Astrocyte (in vitro differentiated cells and primary cell): Measurements from ENCODE around the gene CSPG4. TPM values are rescaled to one million over a fixed set of nuclear protein-coding genes. Genes with fewer than 3 reads are reported as not detected.

Experiments used
- DNase-seq: peaks from one replicate; pipeline ENCODE4 v3.0.0-alpha.2; 2010; ENCODE audit warnings: low read depth
- FAIRE-seq: peaks from 2 replicates; lab custom pipeline; 2011; peaks lifted over from hg19 to GRCh38; lab: Jason Lieb, UNC
- H2AFZ ChIP-seq: 2 replicates; pipeline ENCODE4 v1.6.0; 2012; ENCODE audit warnings: low read depth, low read length, inconsistent platforms
- H3K27ac ChIP-seq: 2 replicates; pipeline ENCODE4 v1.5.1; 2011; ENCODE audit warnings: low read depth, low read length, inconsistent platforms
- H3K27me3 ChIP-seq: 2 replicates; pipeline ENCODE4 v1.6.0; 2011; ENCODE audit warnings: low read length, inconsistent platforms; ENCODE audit not compliant: insufficient read depth
- H3K36me3 ChIP-seq: 2 replicates; pipeline ENCODE4 v1.5.1; 2011; ENCODE audit warnings: low read length, inconsistent platforms; ENCODE audit not compliant: insufficient read depth
- H3K4me1 ChIP-seq: 2 replicates; pipeline ENCODE4 v1.5.1; 2011; ENCODE audit warnings: low read length, inconsistent platforms; ENCODE audit not compliant: insufficient read depth
- H3K4me2 ChIP-seq: 2 replicates; pipeline ENCODE4 v1.6.0; 2012; ENCODE audit warnings: low read length, inconsistent platforms
- H3K4me3 ChIP-seq: 2 replicates; pipeline ENCODE4 v1.5.1; 2011; ENCODE audit warnings: low read depth, mild to moderate bottlenecking, low read length, inconsistent platforms; ENCODE audit not compliant: insufficient read depth
- H3K79me2 ChIP-seq: 2 replicates; pipeline ENCODE4 v1.6.0; 2012; ENCODE audit warnings: mild to moderate bottlenecking, low read length, inconsistent platforms; ENCODE audit not compliant: insufficient read depth
- H3K9ac ChIP-seq: 2 replicates; pipeline ENCODE4 v1.6.0; 2012; ENCODE audit warnings: mild to moderate bottlenecking, low read length, inconsistent platforms
- H3K9me3 ChIP-seq: 2 replicates; pipeline ENCODE4 v1.5.1; 2012; ENCODE audit warnings: low read depth, mild to moderate bottlenecking, low read length, inconsistent platforms; ENCODE audit not compliant: insufficient read depth
- H4K20me1 ChIP-seq: 2 replicates; pipeline ENCODE4 v1.6.0; 2012; ENCODE audit warnings: low read length, inconsistent platforms; ENCODE audit not compliant: insufficient read depth
- H3K27ac Mint-ChIP-seq: one replicate; pipeline ENCODE4 v1.8.0; 2021; ENCODE audit warnings: mild to moderate bottlenecking, mixed read lengths; ENCODE audit not compliant: unreplicated experiment
- H3K27me3 Mint-ChIP-seq: one replicate; pipeline ENCODE4 v1.8.0; 2021; ENCODE audit warnings: low read depth, mixed read lengths; ENCODE audit not compliant: unreplicated experiment
- H3K36me3 Mint-ChIP-seq: one replicate; pipeline ENCODE4 v1.8.0; 2021; ENCODE audit warnings: low read depth, mixed read lengths; ENCODE audit not compliant: unreplicated experiment
- H3K4me1 Mint-ChIP-seq: one replicate; pipeline ENCODE4 v1.8.0; 2021; ENCODE audit warnings: low read depth, mixed read lengths; ENCODE audit not compliant: unreplicated experiment
- H3K4me3 Mint-ChIP-seq: one replicate; pipeline ENCODE4 v1.8.0; 2021; ENCODE audit warnings: mild to moderate bottlenecking, moderate library complexity, mixed read lengths; ENCODE audit not compliant: unreplicated experiment
- H3K9me3 Mint-ChIP-seq: one replicate; pipeline ENCODE4 v1.8.0; 2021; ENCODE audit warnings: mild to moderate bottlenecking, mixed read lengths; ENCODE audit not compliant: unreplicated experiment
- CTCF ChIP-seq: IDR thresholded peaks from 2 replicates; pipeline ENCODE4 v1.5.1; 2011; ENCODE audit warnings: low read depth, mild to moderate bottlenecking, inconsistent platforms, low read length, moderate library complexity; ENCODE audit not compliant: insufficient read depth
- EZH2 ChIP-seq: IDR thresholded peaks from 2 replicates; pipeline ENCODE4 v1.6.1; 2012; ENCODE audit warnings: mild to moderate bottlenecking, low read length, inconsistent platforms; ENCODE audit not compliant: insufficient read depth
- total RNA-seq: library from RNA; stranded (reverse); gene quantifications from 2 replicates; pipeline ENCODE4 v1.2.1, GENCODE V29; 2021

Gene CSPG4
- total RNA-seq, 1 donor from 2014 or later, result 26.9 TPM

GRCh38 chr15:75732809-75733451 is 20.3 kb upstream of the CSPG4 start:
- Mint-ChIP-seq H3K4me1 (peaks cover 10% of the 10 kb centered on the region), H3K36me3 (no peaks in the 10 kb centered on the region), H3K27ac (peak overlapping the region; percentile 66), H3K4me3 (no peak overlapping the region), H3K9me3 (no peaks in the 10 kb centered on the region), H3K27me3 (peaks cover 10% of the 10 kb centered on the region)
- TF ChIP-seq CTCF (peak; percentile 66), EZH2 (no peak)
- Histone ChIP-seq H3K27me3 (no peaks in the 10 kb centered on the region), H4K20me1 (no peaks in the 10 kb centered on the region), H3K4me2 (peak overlapping the region; percentile 58), H3K27ac (no peak overlapping the region), H3K9me3 (no peaks in the 10 kb centered on the region), H3K9ac (no peak overlapping the region), H2AFZ (peak overlapping the region; percentile 72), H3K4me3 (no peak overlapping the region), H3K4me1 (peaks cover 2% of the 10 kb centered on the region), H3K36me3 (no peaks in the 10 kb centered on the region), H3K79me2 (no peaks in the 10 kb centered on the region)
- DNase-seq (peak; percentile 26), FAIRE-seq (no peak)

GRCh38 chr15:75732177-75732808 is 19.6 kb upstream of the CSPG4 start:
- Histone ChIP-seq H3K27me3 (no peaks in the 10 kb centered on the region), H2AFZ (peak overlapping the region; percentile 72), H4K20me1 (no peaks in the 10 kb centered on the region), H3K9ac (no peak overlapping the region), H3K27ac (no peak overlapping the region), H3K4me2 (peak overlapping the region; percentile 58), H3K36me3 (no peaks in the 10 kb centered on the region), H3K79me2 (no peaks in the 10 kb centered on the region), H3K4me3 (no peak overlapping the region), H3K4me1 (peaks cover 2% of the 10 kb centered on the region), H3K9me3 (no peaks in the 10 kb centered on the region)
- FAIRE-seq (no peak), DNase-seq (no peak)
- no peak for TF ChIP-seq EZH2
- TF ChIP-seq CTCF, result no peak
- no peak overlapping the region for H3K4me3 Mint-ChIP-seq
- H3K27ac Mint-ChIP-seq, result no peak overlapping the region
- peaks cover 10% of the 10 kb centered on the region for H3K4me1 Mint-ChIP-seq
- no peaks in the 10 kb centered on the region for H3K9me3 Mint-ChIP-seq
- peaks cover 14% of the 10 kb centered on the region for H3K27me3 Mint-ChIP-seq
- H3K36me3 Mint-ChIP-seq, result no peaks in the 10 kb centered on the region
